GM12878 (cell line): ENCODE results near the gene ADAMTS4. TPM values are rescaled to one million over a fixed set of nuclear protein-coding genes. Genes with fewer than 3 reads are reported as not detected.

Experiments
- BMI1 ChIP-seq: fragments of 450-650 bp; IDR thresholded peaks from 2 replicates; pipeline ENCODE4 v1.6.1; 2016; ENCODE audit warnings: mild to moderate bottlenecking, moderate library complexity, borderline replicate concordance
- CEBPB ChIP-seq, 2 experiments: fragments of 150-350 bp in 1 of 2; IDR thresholded peaks; 2 replicates each; pipeline ENCODE4 v1.6.1; 2012 to 2014; ENCODE audit warnings: low read depth in 2 of 2, low read length in 2 of 2, borderline replicate concordance in 1 of 2, inconsistent platforms in 1 of 2
- CHD2 ChIP-seq: IDR thresholded peaks from 2 replicates; pipeline ENCODE4 v1.6.1; 2011; ENCODE audit warnings: low read depth, low read length, improper control_type of control experiment, borderline replicate concordance
- DPF2 ChIP-seq: fragments of 450-650 bp; IDR thresholded peaks from 2 replicates; pipeline ENCODE4 v1.6.1; 2017; ENCODE audit warnings: mild to moderate bottlenecking
- GABPA ChIP-seq: IDR thresholded peaks from 2 replicates; pipeline ENCODE4 v1.6.1; 2014; ENCODE audit warnings: antibody characterized with exemption, low read depth, mild to moderate bottlenecking, inconsistent platforms
- HCFC1 ChIP-seq: fragments of 150-350 bp; IDR thresholded peaks from 2 replicates; pipeline ENCODE4 v1.6.1; 2014; ENCODE audit warnings: low read length
- IKZF1 ChIP-seq: fragments of 450-650 bp; conservative IDR thresholded peaks from 2 replicates; pipeline ENCODE4 v1.6.1; 2017; ENCODE audit warnings: antibody characterized with exemption, mild to moderate bottlenecking
- IRF3 ChIP-seq: fragments of 450-650 bp; IDR thresholded peaks from 2 replicates; pipeline ENCODE4 v1.6.1; 2014; ENCODE audit warnings: mild to moderate bottlenecking
- JUND ChIP-seq: IDR thresholded peaks from 2 replicates; pipeline ENCODE4 v1.6.1; 2012; ENCODE audit warnings: low read depth, mild to moderate bottlenecking, low read length, improper control_type of control experiment, moderate library complexity
- KDM1A ChIP-seq: fragments of 200-600 bp; sonication (generic); IDR thresholded peaks from 2 replicates; pipeline ENCODE4 v1.6.1; 2016; ENCODE audit warnings: borderline replicate concordance
- NBN ChIP-seq: fragments of 450-650 bp; IDR thresholded peaks from 2 replicates; pipeline ENCODE4 v1.6.1; 2016
- NFYB ChIP-seq: IDR thresholded peaks from 2 replicates; pipeline ENCODE4 v1.6.1; 2011; ENCODE audit warnings: low read depth, mild to moderate bottlenecking, low read length, improper control_type of control experiment, moderate library complexity; ENCODE audit not compliant: insufficient read depth
- PRDM15 ChIP-seq: fragments of 450-650 bp; formaldehyde crosslinking; IDR thresholded peaks from 2 replicates; pipeline ENCODE4 v1.4.0; 2020; ENCODE audit warnings: mild to moderate bottlenecking, moderate library complexity
- RCOR1 ChIP-seq: conservative IDR thresholded peaks from 2 replicates; pipeline ENCODE4 v1.6.1; 2012; ENCODE audit warnings: low read depth, low read length, improper control_type of control experiment
- RELA ChIP-seq: fragments of 450-650 bp; IDR thresholded peaks from 2 replicates; pipeline ENCODE4 v1.8.0; 2014; ENCODE audit warnings: borderline replicate concordance; ENCODE audit not compliant: partially characterized antibody
- SMARCA5 ChIP-seq: fragments of 450-650 bp; IDR thresholded peaks from 2 replicates; pipeline ENCODE4 v1.6.1; 2017; ENCODE audit warnings: mild to moderate bottlenecking
- SPI1 ChIP-seq: IDR thresholded peaks from 2 replicates; pipeline ENCODE4 v1.6.1; 2011; ENCODE audit warnings: low read depth, mild to moderate bottlenecking, low read length, moderate library complexity, borderline replicate concordance; ENCODE audit not compliant: insufficient read depth
- TCF7 ChIP-seq: IDR thresholded peaks from 2 replicates; pipeline ENCODE4 v1.6.1; 2014; ENCODE audit warnings: antibody characterized with exemption, borderline replicate concordance
- USF1 ChIP-seq: IDR thresholded peaks from 2 replicates; pipeline ENCODE4 v1.6.1; 2011; ENCODE audit warnings: borderline replicate concordance, low read depth, mild to moderate bottlenecking, moderate library complexity, mixed read lengths, low read length; ENCODE audit not compliant: insufficient read depth; ENCODE audit errors: extremely low read length
- YY1 ChIP-seq: IDR thresholded peaks from 2 replicates; pipeline ENCODE4 v1.6.1; 2011; ENCODE audit warnings: low read depth, mild to moderate bottlenecking, low read length
- ZNF274 ChIP-seq: IDR thresholded peaks from one replicate; pipeline ENCODE4 v1.8.0; 2011; ENCODE audit not compliant: insufficient read length, insufficient read depth
- ZNF592 ChIP-seq: fragments of 450-650 bp; IDR thresholded peaks from 2 replicates; pipeline ENCODE4 v1.6.1; 2017; ENCODE audit warnings: mild to moderate bottlenecking, moderate library complexity
- polyA plus RNA-seq, 11 experiments: library from polyadenylated mRNA; depleted of rRNA in 4 of 11; unstranded in 6 of 11; stranded (reverse) in 5 of 11; fragments of >200 nt; fragmentation: Nextera tagmentation in 4 of 11; fragmentation: Illumina TruSeq in 1 of 11; extraction: Ambion mirVana in 4 of 11; extraction: Trizol in 1 of 11; gene quantifications; 1 replicate in 1 of 11; 2 replicates in 10 of 11; pipeline versions ENCODE4 v1.2.1 to v1.2.3, GENCODE V29; 2011 to 2016; ENCODE audit warnings: inconsistent platforms in 2 of 11, missing spikeins in 2 of 11, low read depth in 1 of 11
- total RNA-seq, 4 experiments: library from RNA; depleted of rRNA in 3 of 4; stranded (reverse); fragments of >200 nt in 3 of 4; fragmentation: Illumina TruSeq in 1 of 4; extraction: Trizol in 1 of 4; gene quantifications; 2 replicates each; pipeline versions ENCODE4 v1.2.1 to v1.2.3, GENCODE V29; 2013 to 2021

Gene ADAMTS4
- total and polyA plus RNA-seq, 10 of the 15 experiments (the other 5 are each of a cell fraction or from before 2014, with no cell fraction given) = 0.01 to 0.13 (median 0.05) TPM; not detected in 2

GRCh38 chr1:161153682-161154337 is 45.0 kb downstream of the ADAMTS4 start, which contains the start of gene UFC1 (continued):
- TF ChIP-seq NFYB (no peak), GABPA (peak; percentile 98), RCOR1 (0 out of 2 replicates have a peak, but pooled peaks have one; percentile 19), TCF7 (no peak), ZNF592 (no peak), SPI1 (peak; percentile 66), USF1 (no peak), BMI1 (no peak; the same call in 1 of the 2 replicates), RELA (peak; percentile 74), ZNF274 (no peak), YY1 (peak; percentile 100), PRDM15 (CRISPR knock-in tag) (no peak), DPF2 (no peak), IRF3 (no peak), SMARCA5 (no peak), JUND (no peak), NBN (peak; percentile 90), HCFC1 (peak; percentile 77), KDM1A (no peak), CHD2 (peak; percentile 90), CEBPB (IDR thresholded peaks at IDR 0.05; ENCODE audit: borderline replicate concordance in 1 of 2, low read depth in 2 of 2, low read length in 2 of 2) (no peak), IKZF1 (peak; percentile 69; the same call in 1 of the 2 replicates)
